ENCODE measurements around the gene FAM78A. TPM values are rescaled to one million over a fixed set of nuclear protein-coding genes. Genes with fewer than 3 reads are reported as not detected.

FAM78A gene
- total RNA-seq, result 10 to 100 TPM; 79.6 to 80.9 TPM
- 10 to 100 TPM; 12.2 to 28.1 (median 12.7) TPM for polyA plus RNA-seq
- total RNA-seq, result 42.2 to 158 (median 108) reads per million in 6 experiments

GRCh38 chr9:131276094-131276888 lies at the start of gene FAM78A:
TSS of gene FAM78A (minus strand) at chr9:131276510. CDS start at chr9:131276179, 331 bp downstream.
- POLR2A ChIA-PET, result interaction anchor here (0.5 to 22.5 kb wide), 9 partner anchors 18 to 450 kb away, joined by 3 to 1403 read pairs (median 5); no protein-coding TSS in a partner anchor
- Mint-ChIP-seq H3K36me3 (peaks cover 31 to 36% (median 31%) of the 10 kb centered on the region in 3 donors), H3K9me3 (peaks cover 0 to 2% (median 0%) of the 10 kb centered on the region in 9 donors), H3K27ac (peak within 1 kb of the TSS; percentile 94 to 100 (median 98)), H3K27me3 (no peaks in the 10 kb centered on the region), H3K4me1 (peaks cover 18 to 47% (median 26%) of the 10 kb centered on the region in 4 donors), H3K4me3 (peak within 1 kb of the TSS; percentile 93 to 100 (median 99))
- DNase-seq (peak in 6 of 10 donors; percentile 36 to 56 (median 46)), ATAC-seq (peak; percentile 2 to 8)

- Mint-ChIP-seq H3K4me1 (no peaks in the 10 kb centered on the region), H3K9me3 (no peaks in the 10 kb centered on the region), H3K36me3 (no peaks in the 10 kb centered on the region), H3K4me3 (no peak overlapping the region), H3K27ac (no peak overlapping the region), H3K27me3 (no peaks in the 10 kb centered on the region)
- POLR2A ChIA-PET, result no interaction called here
- ATAC-seq (no peak), DNase-seq (no peak)
Measured at GRCh38 chr9:131324736-131325679, 48.7 kb upstream of the FAM78A start.

- DNase-seq (no peak), ATAC-seq (no peak)
- Mint-ChIP-seq H3K4me3 (no peak overlapping the region), H3K27ac (peak overlapping the region in 1 of 10 donors; percentile 9), H3K4me1 (no peaks in the 10 kb centered on the region), H3K27me3 (no peaks in the 10 kb centered on the region), H3K9me3 (no peaks in the 10 kb centered on the region), H3K36me3 (no peaks in the 10 kb centered on the region)
- POLR2A ChIA-PET, result no interaction called here
Measured at GRCh38 chr9:131323629-131324028, 47.3 kb upstream of the FAM78A start.

- H3K4me3 Mint-ChIP-seq, result no peak overlapping the region
- peaks cover 0 to 1% (median 0%) of the 10 kb centered on the region in 5 donors for H3K27me3 Mint-ChIP-seq
- ATAC-seq (no peak), DNase-seq (no peak)
- H3K4me1 Mint-ChIP-seq, result no peaks in the 10 kb centered on the region
- H3K36me3 Mint-ChIP-seq, result no peaks in the 10 kb centered on the region
- H3K27ac Mint-ChIP-seq, result no peak overlapping the region
- no peaks in the 10 kb centered on the region for H3K9me3 Mint-ChIP-seq
- POLR2A ChIA-PET, result no interaction called here
Measured at GRCh38 chr9:131320031-131320685, 43.8 kb upstream of the FAM78A start.

GRCh38 chr9:131319486-131319885 lies 43.2 kb upstream of the FAM78A start:
- Mint-ChIP-seq H3K9me3 (no peaks in the 10 kb centered on the region), H3K4me1 (no peaks in the 10 kb centered on the region), H3K4me3 (no peak overlapping the region), H3K27me3 (peaks cover 0 to 1% (median 0%) of the 10 kb centered on the region in 5 donors), H3K36me3 (no peaks in the 10 kb centered on the region), H3K27ac (no peak overlapping the region)
- no peak for ATAC-seq
- no peak for DNase-seq
- POLR2A ChIA-PET, result no interaction called here

- Mint-ChIP-seq H3K36me3 (no peaks in the 10 kb centered on the region), H3K4me1 (no peaks in the 10 kb centered on the region), H3K9me3 (no peaks in the 10 kb centered on the region), H3K27me3 (peaks cover 0 to 1% (median 0%) of the 10 kb centered on the region in 5 donors), H3K4me3 (no peak overlapping the region), H3K27ac (no peak overlapping the region)
- no peak for ATAC-seq
- POLR2A ChIA-PET, result interaction anchor here (1.1 kb wide), 1 partner anchor 16 kb away, joined by 4 read pairs; no protein-coding TSS in a partner anchor
- DNase-seq, result no peak
Measured at GRCh38 chr9:131318231-131319085, 42.1 kb upstream of the FAM78A start.

- Mint-ChIP-seq H3K36me3 (no peaks in the 10 kb centered on the region), H3K4me3 (peak overlapping the region in 1 of 10 donors; percentile 28), H3K4me1 (peaks cover 2 to 13% (median 11%) of the 10 kb centered on the region in 4 donors), H3K27me3 (no peaks in the 10 kb centered on the region), H3K27ac (peak overlapping the region in 5 of 10 donors; percentile 33 to 61 (median 44)), H3K9me3 (no peaks in the 10 kb centered on the region)
- ATAC-seq, result no peak
- POLR2A ChIA-PET, result interaction anchor here (0.7 kb wide), 1 partner anchor 75 kb away, joined by 3 read pairs; no protein-coding TSS in a partner anchor
- DNase-seq, result no peak
Measured at GRCh38 chr9:131312822-131313770, 36.8 kb upstream of the FAM78A start.

- POLR2A ChIA-PET, result no interaction called here
- DNase-seq (no peak), ATAC-seq (no peak)
- no peaks in the 10 kb centered on the region for H3K36me3 Mint-ChIP-seq
- H3K9me3 Mint-ChIP-seq, result no peaks in the 10 kb centered on the region
- no peaks in the 10 kb centered on the region for H3K27me3 Mint-ChIP-seq
- H3K4me3 Mint-ChIP-seq, result peak overlapping the region in 2 of 10 donors; percentile 2 to 26
- H3K27ac Mint-ChIP-seq, result peak overlapping the region in 5 of 10 donors; percentile 17 to 69 (median 61)
- H3K4me1 Mint-ChIP-seq, result peaks cover 2 to 13% (median 11%) of the 10 kb centered on the region in 4 donors
Measured at GRCh38 chr9:131312246-131312645, 35.9 kb upstream of the FAM78A start.

GRCh38 chr9:131310833-131311554 lies 34.7 kb upstream of the FAM78A start:
- Mint-ChIP-seq H3K36me3 (no peaks in the 10 kb centered on the region), H3K4me1 (peaks cover 5 to 13% (median 11%) of the 10 kb centered on the region in 4 donors), H3K27me3 (no peaks in the 10 kb centered on the region), H3K9me3 (no peaks in the 10 kb centered on the region), H3K27ac (peak overlapping the region; percentile 13 to 87 (median 80)), H3K4me3 (peak overlapping the region; percentile 45 to 74 (median 65))
- ATAC-seq (peak; percentile 96 to 99), DNase-seq (peak; percentile 32 to 84 (median 66))
- POLR2A ChIA-PET, result interaction anchor here (0.6 to 2.2 kb wide), 5 partner anchors 41 to 67 kb away, joined by 3 to 6 read pairs (median 3); no protein-coding TSS in a partner anchor

Measured in naive thymus-derived CD8-positive, alpha-beta T cell (primary cell).